PC-3 (cell line): Measurements from ENCODE around the gene MRPL41.

Experiments used
- EZH2 ChIP-seq: fragments of 300-600 bp; sonication (generic); IDR thresholded peaks from one replicate; pipeline ENCODE4 v1.6.1; 2017; ENCODE audit warnings: antibody characterized with exemption, mild to moderate bottlenecking, low read length; ENCODE audit not compliant: unreplicated experiment
- TF ChIP-seq, protein P1 (sequence below): fragments of 300-600 bp; sonication (generic); conservative IDR thresholded peaks from 2 replicates; pipeline ENCODE4 v1.5.1; 2017; ENCODE audit warnings: antibody characterized with exemption, low read depth, mild to moderate bottlenecking, low read length

DNA sequence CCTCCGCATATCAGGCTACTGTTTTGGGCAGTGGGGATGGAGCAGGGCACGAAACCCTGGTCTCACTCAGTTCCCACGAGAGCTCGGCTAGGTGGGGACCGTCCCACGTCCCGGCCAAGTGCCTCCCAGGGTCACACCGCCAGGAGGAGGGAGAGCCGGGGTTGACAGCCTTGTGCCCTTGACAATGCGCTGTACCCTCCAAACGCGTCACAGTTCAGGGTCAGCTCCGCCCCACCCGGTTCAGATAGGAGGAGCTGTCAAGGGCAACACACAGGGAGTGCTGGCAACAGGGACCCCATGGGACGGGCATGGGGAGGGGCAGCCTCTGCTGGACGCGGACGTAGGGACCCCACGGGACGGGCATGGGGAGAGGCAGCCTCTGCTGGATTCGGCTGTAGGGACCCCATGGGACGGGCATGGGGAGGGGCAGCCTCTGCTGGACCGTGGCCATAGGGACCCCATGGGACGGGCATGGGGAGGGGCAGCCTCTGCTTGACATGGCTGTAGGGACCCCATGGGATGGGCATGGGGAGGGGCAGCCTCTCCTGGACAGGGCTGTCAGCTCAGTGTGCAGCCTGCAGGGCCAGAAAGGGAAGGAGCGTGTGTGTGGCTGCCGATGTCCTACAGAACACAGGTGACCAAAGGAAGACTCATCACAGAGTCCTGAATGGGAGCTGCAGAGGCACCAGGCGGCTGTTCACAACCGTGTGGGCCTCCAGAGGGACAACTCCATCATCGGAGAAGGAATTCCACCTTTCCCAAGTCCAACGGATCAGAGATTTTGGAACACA is 30.9 kb upstream of the MRPL41 start:
- TF ChIP-seq, protein P1, sequence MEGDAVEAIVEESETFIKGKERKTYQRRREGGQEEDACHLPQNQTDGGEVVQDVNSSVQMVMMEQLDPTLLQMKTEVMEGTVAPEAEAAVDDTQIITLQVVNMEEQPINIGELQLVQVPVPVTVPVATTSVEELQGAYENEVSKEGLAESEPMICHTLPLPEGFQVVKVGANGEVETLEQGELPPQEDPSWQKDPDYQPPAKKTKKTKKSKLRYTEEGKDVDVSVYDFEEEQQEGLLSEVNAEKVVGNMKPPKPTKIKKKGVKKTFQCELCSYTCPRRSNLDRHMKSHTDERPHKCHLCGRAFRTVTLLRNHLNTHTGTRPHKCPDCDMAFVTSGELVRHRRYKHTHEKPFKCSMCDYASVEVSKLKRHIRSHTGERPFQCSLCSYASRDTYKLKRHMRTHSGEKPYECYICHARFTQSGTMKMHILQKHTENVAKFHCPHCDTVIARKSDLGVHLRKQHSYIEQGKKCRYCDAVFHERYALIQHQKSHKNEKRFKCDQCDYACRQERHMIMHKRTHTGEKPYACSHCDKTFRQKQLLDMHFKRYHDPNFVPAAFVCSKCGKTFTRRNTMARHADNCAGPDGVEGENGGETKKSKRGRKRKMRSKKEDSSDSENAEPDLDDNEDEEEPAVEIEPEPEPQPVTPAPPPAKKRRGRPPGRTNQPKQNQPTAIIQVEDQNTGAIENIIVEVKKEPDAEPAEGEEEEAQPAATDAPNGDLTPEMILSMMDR: no peak
- no peak for TF ChIP-seq EZH2
